Large intestine (tissue), 3 donors: ENCODE measurements around the gene SH3TC1. TPM values are rescaled to one million over a fixed set of nuclear protein-coding genes. Genes with fewer than 3 reads are reported as not detected.

Experiments
- DNase-seq, 2 donors: peaks; one replicate each; pipeline versions ENCODE4 v3.0.0 to v3.0.0-alpha.2; 2013
- H3K27ac ChIP-seq: one replicate; pipeline ENCODE4 v1.5.1; 2013; ENCODE audit warnings: low read length
- H3K27me3 ChIP-seq: 2 replicates; pipeline ENCODE4 v1.6.1; 2013; ENCODE audit warnings: low read length; ENCODE audit not compliant: control insufficient read depth, insufficient read depth
- H3K36me3 ChIP-seq: 2 replicates; pipeline ENCODE4 v1.6.1; 2013; ENCODE audit warnings: low read length; ENCODE audit not compliant: control insufficient read depth, insufficient read depth
- H3K4me1 ChIP-seq: one replicate; pipeline ENCODE4 v1.6.1; 2013; ENCODE audit warnings: low read length; ENCODE audit not compliant: control insufficient read depth, insufficient read depth
- H3K4me3 ChIP-seq: one replicate; pipeline ENCODE4 v1.5.1; 2013; ENCODE audit warnings: low read length
- H3K9me3 ChIP-seq: one replicate; pipeline ENCODE4 v1.6.1; 2013; ENCODE audit warnings: mild to moderate bottlenecking, low read depth, low read length, moderate library complexity; ENCODE audit not compliant: control insufficient read depth
- WGBS: methylation state at CpG from one replicate; pipeline ENCODE4 v1.1.5; 2013; ENCODE audit warnings: low lambda C conversion rate; ENCODE audit not compliant: insufficient coverage; 5-methylcytosine and 5-hydroxymethylcytosine counted together
- polyA plus RNA-seq: library from polyadenylated mRNA; unstranded; fragments of 120-200 nt; gene quantifications from one replicate; pipeline ENCODE4 v1.2.1, GENCODE V29; 2013

Gene SH3TC1
- polyA plus RNA-seq, 1 donor: 21.1 TPM

DNA sequence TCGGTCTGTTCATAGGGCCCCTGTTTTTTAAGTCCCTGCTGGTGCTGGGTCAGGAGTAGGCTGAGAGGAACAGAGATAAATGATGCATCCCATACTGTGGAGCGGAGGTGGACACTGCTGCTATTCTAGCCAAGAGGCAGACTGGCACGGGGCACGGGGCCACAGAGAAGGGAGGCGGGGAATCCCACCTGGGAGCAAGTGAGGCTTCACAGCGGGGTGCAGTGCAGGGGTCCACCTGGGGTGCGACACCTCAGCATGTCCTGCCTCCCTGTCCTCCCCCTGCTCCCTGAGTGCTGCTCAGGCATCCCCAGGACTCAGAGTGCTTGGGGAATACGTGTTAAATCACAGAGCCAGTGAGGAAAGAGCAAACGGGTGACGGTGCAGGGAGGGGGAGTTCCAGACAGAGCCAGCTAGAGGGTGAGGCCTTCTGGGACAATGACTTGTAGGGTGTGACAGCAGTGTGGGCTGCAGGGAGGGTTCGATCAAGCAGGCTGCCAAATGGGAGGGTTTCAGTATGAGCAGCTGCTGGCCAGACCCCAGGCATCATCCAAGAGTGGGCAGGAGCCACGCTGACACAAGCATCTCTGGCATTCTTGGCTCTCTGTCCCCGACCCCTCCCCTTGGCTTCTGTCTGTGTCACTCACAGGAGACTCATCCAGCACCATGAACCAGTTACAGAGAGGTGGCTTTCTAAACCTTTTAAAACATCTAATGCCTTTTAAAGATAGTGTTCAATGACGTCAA lies 56.8 kb downstream of the SH3TC1 start:
- Histone ChIP-seq H3K4me1 (no peaks in the 10 kb centered on the region), H3K27me3 (no peaks in the 10 kb centered on the region), H3K9me3 (no peaks in the 10 kb centered on the region), H3K27ac (no peak overlapping the region), H3K4me3 (no peak overlapping the region), H3K36me3 (no peaks in the 10 kb centered on the region)
- DNase-seq: no peak
- no CpG with 5 or more reads among the region's 14 CpGs for WGBS

GRCh38 chr4:8257854-8258253 lies 58.8 kb downstream of the SH3TC1 start:
- H3K4me1 ChIP-seq: no peaks in the 10 kb centered on the region
- no CpG with 5 or more reads among the region's 4 CpGs for WGBS
- H3K27me3 ChIP-seq: no peaks in the 10 kb centered on the region
- H3K4me3 ChIP-seq: no peak overlapping the region
- no peak for DNase-seq
- H3K36me3 ChIP-seq: no peaks in the 10 kb centered on the region
- no peak overlapping the region for H3K27ac ChIP-seq
- no peaks in the 10 kb centered on the region for H3K9me3 ChIP-seq

- Histone ChIP-seq H3K4me1 (no peaks in the 10 kb centered on the region), H3K9me3 (no peaks in the 10 kb centered on the region), H3K27ac (no peak overlapping the region), H3K36me3 (no peaks in the 10 kb centered on the region), H3K4me3 (no peak overlapping the region), H3K27me3 (no peaks in the 10 kb centered on the region)
- 100% methylated on average over 2 of the region's 13 CpGs for WGBS
- DNase-seq: no peak
Measured at GRCh38 chr4:8258552-8259212, 59.6 kb downstream of the SH3TC1 start.

DNA sequence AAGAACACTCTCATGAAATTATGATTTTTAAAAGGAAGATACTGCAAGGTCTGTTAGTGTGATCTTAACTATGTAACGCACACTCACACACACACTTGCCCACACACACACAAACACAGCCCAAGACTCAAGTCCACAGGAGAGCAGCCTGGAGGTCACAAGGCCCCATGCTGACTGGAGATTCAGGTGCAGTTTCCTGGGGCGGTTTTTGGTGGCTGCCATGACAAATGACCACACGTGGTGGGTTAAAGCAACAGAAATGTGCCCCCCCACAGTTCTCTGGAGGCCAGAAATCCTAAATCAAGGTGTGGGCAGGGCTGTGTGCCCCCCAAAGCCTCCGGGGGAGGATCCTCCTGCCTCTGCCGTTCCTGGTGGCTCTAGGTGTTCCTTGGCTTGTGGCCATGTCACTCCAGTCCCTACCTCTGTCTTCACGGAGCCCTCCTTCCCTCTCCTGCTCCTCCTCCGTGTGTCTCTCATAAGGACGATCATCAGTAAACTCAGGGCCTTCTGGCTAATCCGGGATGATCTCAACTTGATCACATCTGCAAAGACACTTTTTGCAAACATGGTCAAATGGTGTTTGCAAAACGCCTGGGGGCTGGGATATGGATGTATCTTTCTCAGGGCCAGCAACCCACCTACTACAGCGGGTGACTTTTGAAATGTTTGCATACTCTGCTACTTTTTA lies 60.8 kb downstream of the SH3TC1 start:
- no peak for DNase-seq
- no peaks in the 10 kb centered on the region for H3K9me3 ChIP-seq
- no peaks in the 10 kb centered on the region for H3K27me3 ChIP-seq
- H3K27ac ChIP-seq: no peak overlapping the region
- no peak overlapping the region for H3K4me3 ChIP-seq
- no CpG with 5 or more reads among the region's 11 CpGs for WGBS
- H3K4me1 ChIP-seq: no peaks in the 10 kb centered on the region
- H3K36me3 ChIP-seq: no peaks in the 10 kb centered on the region

GRCh38 chr4:8260656-8261111 lies 61.6 kb downstream of the SH3TC1 start:
- no peak for DNase-seq
- H3K9me3 ChIP-seq: no peaks in the 10 kb centered on the region
- no peak overlapping the region for H3K4me3 ChIP-seq
- no peak overlapping the region for H3K27ac ChIP-seq
- H3K4me1 ChIP-seq: no peaks in the 10 kb centered on the region
- no peaks in the 10 kb centered on the region for H3K27me3 ChIP-seq
- no peaks in the 10 kb centered on the region for H3K36me3 ChIP-seq
- no CpG with 5 or more reads among the region's 13 CpGs for WGBS

GRCh38 chr4:8261851-8262535 lies 62.9 kb downstream of the SH3TC1 start:
- Histone ChIP-seq H3K27me3 (no peaks in the 10 kb centered on the region), H3K27ac (no peak overlapping the region), H3K4me3 (no peak overlapping the region), H3K36me3 (no peaks in the 10 kb centered on the region), H3K9me3 (no peaks in the 10 kb centered on the region), H3K4me1 (no peaks in the 10 kb centered on the region)
- no CpG with 5 or more reads among the region's 25 CpGs for WGBS
- DNase-seq: no peak

DNA sequence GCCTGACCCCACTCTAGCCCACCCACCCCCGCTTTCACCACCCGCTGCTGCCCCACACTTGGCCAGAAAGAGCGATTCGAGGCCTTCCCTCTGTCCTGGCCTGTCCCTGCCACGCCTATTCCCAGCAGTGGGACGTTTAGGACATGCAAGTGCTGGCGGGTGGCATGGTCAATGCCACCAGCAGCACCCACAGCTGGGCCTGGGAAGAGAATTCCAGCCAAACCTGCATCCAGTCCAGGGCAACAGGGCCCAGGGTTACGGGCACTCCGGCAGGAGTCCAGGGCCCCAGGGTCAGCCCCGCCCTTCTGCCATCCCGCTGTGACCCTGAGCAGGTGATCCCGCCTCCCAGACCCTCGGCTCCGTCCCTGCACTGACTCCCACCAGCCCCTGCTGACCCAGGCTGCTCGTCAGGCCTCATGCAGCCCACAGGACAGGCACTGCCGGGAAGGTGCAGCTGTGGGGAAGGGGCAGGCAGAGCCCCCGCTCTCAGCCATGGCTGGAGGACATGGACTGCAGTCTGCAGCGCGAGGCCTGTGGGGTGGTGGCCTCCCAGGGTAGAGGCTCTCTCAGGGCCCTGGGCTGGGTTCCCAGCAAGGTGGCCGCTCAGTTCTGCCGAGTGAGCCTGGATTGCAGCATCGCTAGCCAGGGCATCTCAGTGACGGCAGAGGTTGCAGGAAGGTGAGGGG lies 63.7 kb downstream of the SH3TC1 start:
- no peaks in the 10 kb centered on the region for H3K9me3 ChIP-seq
- no peak overlapping the region for H3K27ac ChIP-seq
- no peak overlapping the region for H3K4me3 ChIP-seq
- no peak for DNase-seq
- peaks cover 2% of the 10 kb centered on the region for H3K27me3 ChIP-seq
- no peaks in the 10 kb centered on the region for H3K36me3 ChIP-seq
- WGBS: no CpG with 5 or more reads among the region's 23 CpGs
- no peaks in the 10 kb centered on the region for H3K4me1 ChIP-seq

GRCh38 chr4:8263397-8263796 lies 64.3 kb downstream of the SH3TC1 start:
- H3K27ac ChIP-seq: no peak overlapping the region
- no CpG with 5 or more reads among the region's 10 CpGs for WGBS
- H3K4me1 ChIP-seq: no peaks in the 10 kb centered on the region
- peaks cover 5% of the 10 kb centered on the region for H3K27me3 ChIP-seq
- no peaks in the 10 kb centered on the region for H3K9me3 ChIP-seq
- no peak overlapping the region for H3K4me3 ChIP-seq
- no peak for DNase-seq
- H3K36me3 ChIP-seq: no peaks in the 10 kb centered on the region

DNA sequence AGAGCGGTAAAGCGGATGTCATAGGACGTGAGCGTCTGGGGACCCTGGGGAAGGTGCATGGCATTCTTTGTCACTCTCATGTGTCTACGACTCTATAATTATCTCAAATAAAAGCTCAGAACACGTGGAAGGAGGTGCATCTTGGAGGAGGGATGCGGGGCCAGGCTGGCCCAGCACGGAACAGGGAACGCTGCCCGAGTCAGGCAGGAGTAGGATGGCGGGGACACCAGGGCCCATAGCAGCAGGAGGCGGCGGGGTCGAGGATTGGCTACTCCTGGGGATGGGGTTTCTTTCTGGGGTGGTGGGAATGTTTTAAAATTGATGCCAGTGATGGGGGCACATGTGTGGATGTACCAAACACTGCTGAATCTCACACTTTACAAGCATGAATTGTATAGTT lies 65.0 kb downstream of the SH3TC1 start:
- Histone ChIP-seq H3K36me3 (no peaks in the 10 kb centered on the region), H3K27ac (no peak overlapping the region), H3K27me3 (peaks cover 11% of the 10 kb centered on the region), H3K4me3 (no peak overlapping the region), H3K4me1 (no peaks in the 10 kb centered on the region), H3K9me3 (no peaks in the 10 kb centered on the region)
- DNase-seq: no peak
- no CpG with 5 or more reads among the region's 14 CpGs for WGBS
